ENCODE results near the gene MPRIP.

MPRIP gene

GRCh38 chr17:17119106-17119505 is 76.8 kb downstream of the MPRIP start:
- H3K4me3 Mint-ChIP-seq = peak overlapping the region; percentile 59
- DNase-seq (ENCODE audit: low spot score in 2 of 2) = no peak
- H3K36me3 Mint-ChIP-seq = peaks cover 10% of the 10 kb centered on the region
- H3K27ac Mint-ChIP-seq = peak overlapping the region; percentile 97
- ATAC-seq = peak; percentile 12
- H3K9me3 Mint-ChIP-seq = no peaks in the 10 kb centered on the region
- peaks cover 94% of the 10 kb centered on the region for H3K4me1 Mint-ChIP-seq

- DNase-seq (ENCODE audit: low spot score in 2 of 2) = peak; percentile 36 to 61
- H3K9me3 Mint-ChIP-seq = no peaks in the 10 kb centered on the region
These were observed 77.3 kb downstream of the MPRIP start for GRCh38 chr17:17119533-17119932.

GRCh38 chr17:17120294-17120693 is 78.0 kb downstream of the MPRIP start:
- Mint-ChIP-seq H3K36me3 (peaks cover 10% of the 10 kb centered on the region), H3K4me1 (peaks cover 94% of the 10 kb centered on the region), H3K9me3 (no peaks in the 10 kb centered on the region), H3K27ac (peak overlapping the region; percentile 97), H3K4me3 (peak overlapping the region; percentile 59)
- DNase-seq (ENCODE audit: low spot score in 2 of 2) = no peak
- no peak for ATAC-seq

More at GRCh38 chr17:17119533-17119932, 77.3 kb downstream of the MPRIP start:
- peaks cover 10% of the 10 kb centered on the region for H3K36me3 Mint-ChIP-seq
- peak; percentile 93 for ATAC-seq
- H3K4me1 Mint-ChIP-seq = peaks cover 94% of the 10 kb centered on the region
- H3K27ac Mint-ChIP-seq = peak overlapping the region; percentile 97
- peak overlapping the region; percentile 59 for H3K4me3 Mint-ChIP-seq

GRCh38 chr17:17120701-17121100 is 78.4 kb downstream of the MPRIP start:
- Mint-ChIP-seq H3K36me3 (peaks cover 10% of the 10 kb centered on the region), H3K4me3 (peak overlapping the region; percentile 59), H3K4me1 (peaks cover 94% of the 10 kb centered on the region), H3K9me3 (no peaks in the 10 kb centered on the region), H3K27ac (peak overlapping the region; percentile 97)
- ATAC-seq (no peak), DNase-seq (ENCODE audit: low spot score in 2 of 2) (no peak)

- DNase-seq (ENCODE audit: low spot score in 2 of 2) (no peak), ATAC-seq (peak; percentile 22)
- H3K4me1 Mint-ChIP-seq = peaks cover 94% of the 10 kb centered on the region
- H3K9me3 Mint-ChIP-seq = no peaks in the 10 kb centered on the region
- H3K36me3 Mint-ChIP-seq = peaks cover 13% of the 10 kb centered on the region
- H3K4me3 Mint-ChIP-seq = no peak overlapping the region
- peak overlapping the region; percentile 97 for H3K27ac Mint-ChIP-seq
These were observed 78.9 kb downstream of the MPRIP start for GRCh38 chr17:17121162-17121561.

- H3K9me3 Mint-ChIP-seq = no peaks in the 10 kb centered on the region
- H3K36me3 Mint-ChIP-seq = peaks cover 30% of the 10 kb centered on the region
- DNase-seq (ENCODE audit: low spot score in 2 of 2) (no peak), ATAC-seq (no peak)
- no peak overlapping the region for H3K4me3 Mint-ChIP-seq
- H3K27ac Mint-ChIP-seq = peak overlapping the region; percentile 97
- peaks cover 95% of the 10 kb centered on the region for H3K4me1 Mint-ChIP-seq
These were observed 80.7 kb downstream of the MPRIP start for GRCh38 chr17:17122781-17123483.

GRCh38 chr17:17124341-17124740 is 82.1 kb downstream of the MPRIP start:
- peaks cover 95% of the 10 kb centered on the region for H3K4me1 Mint-ChIP-seq
- H3K36me3 Mint-ChIP-seq = peaks cover 29% of the 10 kb centered on the region
- H3K4me3 Mint-ChIP-seq = peak overlapping the region; percentile 68
- no peaks in the 10 kb centered on the region for H3K9me3 Mint-ChIP-seq
- DNase-seq (ENCODE audit: low spot score in 2 of 2) (no peak), ATAC-seq (no peak)
- peak overlapping the region; percentile 97 for H3K27ac Mint-ChIP-seq

- H3K4me1 Mint-ChIP-seq = peaks cover 93% of the 10 kb centered on the region
- peaks cover 25% of the 10 kb centered on the region for H3K36me3 Mint-ChIP-seq
- peak overlapping the region; percentile 68 for H3K4me3 Mint-ChIP-seq
- peak; percentile 38 for ATAC-seq
- H3K9me3 Mint-ChIP-seq = no peaks in the 10 kb centered on the region
- DNase-seq (ENCODE audit: low spot score in 2 of 2) = no peak
- peak overlapping the region; percentile 97 for H3K27ac Mint-ChIP-seq
These were observed 83.2 kb downstream of the MPRIP start for GRCh38 chr17:17125136-17126084.

GRCh38 chr17:17126131-17127110 is 84.2 kb downstream of the MPRIP start:
- ATAC-seq (peak; percentile 58), DNase-seq (ENCODE audit: low spot score in 2 of 2) (no peak)
- Mint-ChIP-seq H3K4me1 (peaks cover 86% of the 10 kb centered on the region), H3K36me3 (peaks cover 35% of the 10 kb centered on the region), H3K27ac (peak overlapping the region; percentile 97), H3K4me3 (peak overlapping the region; percentile 68), H3K9me3 (no peaks in the 10 kb centered on the region)

- Mint-ChIP-seq H3K27ac (peak overlapping the region; percentile 97), H3K4me1 (peaks cover 79% of the 10 kb centered on the region), H3K9me3 (no peaks in the 10 kb centered on the region), H3K4me3 (peak overlapping the region; percentile 68), H3K36me3 (peaks cover 35% of the 10 kb centered on the region)
- ATAC-seq (peak; percentile 76), DNase-seq (ENCODE audit: low spot score in 2 of 2) (no peak)
These were observed 84.9 kb downstream of the MPRIP start for GRCh38 chr17:17127156-17127555.

- no peaks in the 10 kb centered on the region for H3K9me3 Mint-ChIP-seq
- peak overlapping the region; percentile 68 for H3K4me3 Mint-ChIP-seq
- ATAC-seq (no peak), DNase-seq (ENCODE audit: low spot score in 2 of 2) (no peak)
- H3K27ac Mint-ChIP-seq = peak overlapping the region; percentile 97
- peaks cover 73% of the 10 kb centered on the region for H3K4me1 Mint-ChIP-seq
- H3K36me3 Mint-ChIP-seq = peaks cover 35% of the 10 kb centered on the region
These were observed 85.6 kb downstream of the MPRIP start for GRCh38 chr17:17127730-17128291.

- peak overlapping the region; percentile 68 for H3K4me3 Mint-ChIP-seq
- no peaks in the 10 kb centered on the region for H3K9me3 Mint-ChIP-seq
- peaks cover 43% of the 10 kb centered on the region for H3K36me3 Mint-ChIP-seq
- peak overlapping the region; percentile 97 for H3K27ac Mint-ChIP-seq
- ATAC-seq = no peak
- peaks cover 69% of the 10 kb centered on the region for H3K4me1 Mint-ChIP-seq
- DNase-seq (ENCODE audit: low spot score in 2 of 2) = no peak
These were observed 86.3 kb downstream of the MPRIP start for GRCh38 chr17:17128476-17129075.

GRCh38 chr17:17129466-17129865 is 87.2 kb downstream of the MPRIP start:
- ATAC-seq = no peak

More at GRCh38 chr17:17129466-17129865, 87.2 kb downstream of the MPRIP start:
- Mint-ChIP-seq H3K27ac (peak overlapping the region; percentile 97), H3K36me3 (peaks cover 44% of the 10 kb centered on the region), H3K9me3 (no peaks in the 10 kb centered on the region), H3K4me1 (peaks cover 61% of the 10 kb centered on the region), H3K4me3 (peak overlapping the region; percentile 68)
- no peak for DNase-seq (ENCODE audit: low spot score in 2 of 2)

Measured in stimulated activated effector memory CD8-positive, alpha-beta T cell treated with anti-CD3 and anti-CD28 coated beads, Interleukin-12 subunit alpha, Interleukin-12 subunit beta, amount 100 ng/mL, for 72 hours (primary cell).